ENCODE results near the gene TFF2.

The TFF2 gene

DNA sequence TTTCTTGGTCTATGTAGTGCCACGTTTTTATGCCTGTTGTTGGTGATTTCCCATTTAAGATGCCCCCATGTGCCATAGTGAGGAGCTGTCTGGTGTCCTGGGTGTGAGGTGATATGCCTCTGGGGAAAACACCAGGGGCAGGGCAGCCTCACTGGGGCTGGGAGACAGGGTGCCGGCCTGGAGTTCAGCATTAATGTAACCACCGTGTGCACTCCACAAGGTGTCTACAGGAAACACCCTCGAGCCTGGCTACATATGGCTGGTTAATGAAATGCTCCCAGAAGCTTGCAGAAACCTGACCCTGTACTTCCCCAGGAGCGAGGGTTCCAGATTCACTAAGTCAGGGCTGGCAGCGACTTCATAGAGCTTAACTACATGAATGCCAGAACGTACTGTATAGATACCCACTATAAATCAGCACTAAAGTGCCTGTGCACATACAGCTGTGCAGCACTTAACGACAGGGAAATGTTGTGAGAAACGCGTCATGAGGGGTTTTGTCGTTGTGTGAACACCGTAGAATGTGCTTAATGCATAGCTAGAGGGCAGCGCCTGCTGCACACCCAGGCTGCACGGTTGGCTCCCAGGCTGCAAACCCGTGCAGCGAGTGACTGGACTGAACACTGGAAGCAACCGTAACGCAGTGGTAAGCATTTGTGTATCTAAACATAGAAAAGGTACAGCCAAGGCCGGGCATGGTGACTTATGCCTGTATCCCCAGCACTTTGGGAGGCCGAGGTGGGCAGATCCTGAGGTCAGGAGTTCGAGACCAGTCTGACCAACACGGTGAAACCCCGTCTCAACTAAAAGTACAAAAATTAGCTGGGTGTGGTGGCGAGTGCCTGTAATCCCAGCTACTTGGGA is 10.4 kb downstream of the TFF2 start:
- ChIA-PET CTCF (interaction anchor here (1.4 to 5.4 kb wide), 4 partner anchors 16 to 86 kb away, joined by 4 to 30 read pairs (median 7); no protein-coding TSS in a partner anchor), POLR2A (no interaction called here)

GRCh38 chr21:42338729-42339715 is 11.8 kb downstream of the TFF2 start:
- POLR2A ChIA-PET: no interaction called here
- CTCF ChIA-PET: interaction anchor here (0.7 to 5.4 kb wide), 18 partner anchors 18 to 222 kb away, joined by 3 to 30 read pairs (median 4); no protein-coding TSS in a partner anchor
- no peak for DNase-seq (ENCODE audit: extremely low spot score)
- TF ChIP-seq, protein P1, sequence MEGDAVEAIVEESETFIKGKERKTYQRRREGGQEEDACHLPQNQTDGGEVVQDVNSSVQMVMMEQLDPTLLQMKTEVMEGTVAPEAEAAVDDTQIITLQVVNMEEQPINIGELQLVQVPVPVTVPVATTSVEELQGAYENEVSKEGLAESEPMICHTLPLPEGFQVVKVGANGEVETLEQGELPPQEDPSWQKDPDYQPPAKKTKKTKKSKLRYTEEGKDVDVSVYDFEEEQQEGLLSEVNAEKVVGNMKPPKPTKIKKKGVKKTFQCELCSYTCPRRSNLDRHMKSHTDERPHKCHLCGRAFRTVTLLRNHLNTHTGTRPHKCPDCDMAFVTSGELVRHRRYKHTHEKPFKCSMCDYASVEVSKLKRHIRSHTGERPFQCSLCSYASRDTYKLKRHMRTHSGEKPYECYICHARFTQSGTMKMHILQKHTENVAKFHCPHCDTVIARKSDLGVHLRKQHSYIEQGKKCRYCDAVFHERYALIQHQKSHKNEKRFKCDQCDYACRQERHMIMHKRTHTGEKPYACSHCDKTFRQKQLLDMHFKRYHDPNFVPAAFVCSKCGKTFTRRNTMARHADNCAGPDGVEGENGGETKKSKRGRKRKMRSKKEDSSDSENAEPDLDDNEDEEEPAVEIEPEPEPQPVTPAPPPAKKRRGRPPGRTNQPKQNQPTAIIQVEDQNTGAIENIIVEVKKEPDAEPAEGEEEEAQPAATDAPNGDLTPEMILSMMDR (IDR thresholded peaks at IDR 0.05; ENCODE audit: control extremely low read depth, extremely low read depth, low read depth, missing control alignments): no peak

More for the DNA sequence above, 10.4 kb downstream of the TFF2 start:
- no peak for DNase-seq (ENCODE audit: extremely low spot score)
- TF ChIP-seq, protein P1 (IDR thresholded peaks at IDR 0.05; ENCODE audit: control extremely low read depth, extremely low read depth, low read depth, missing control alignments): no peak

- peak; percentile 67 for DNase-seq (ENCODE audit: extremely low spot score)
- TF ChIP-seq, protein P1 (IDR thresholded peaks at IDR 0.05; ENCODE audit: control extremely low read depth, extremely low read depth, low read depth, missing control alignments): peak; percentile 59
- CTCF ChIA-PET: interaction anchor here (0.7 to 5.4 kb wide), 25 partner anchors 8 to 221 kb away, joined by 3 to 30 read pairs (median 4); no protein-coding TSS in a partner anchor
- POLR2A ChIA-PET: no interaction called here
Measured at GRCh38 chr21:42337830-42338728, 12.7 kb downstream of the TFF2 start.

DNA sequence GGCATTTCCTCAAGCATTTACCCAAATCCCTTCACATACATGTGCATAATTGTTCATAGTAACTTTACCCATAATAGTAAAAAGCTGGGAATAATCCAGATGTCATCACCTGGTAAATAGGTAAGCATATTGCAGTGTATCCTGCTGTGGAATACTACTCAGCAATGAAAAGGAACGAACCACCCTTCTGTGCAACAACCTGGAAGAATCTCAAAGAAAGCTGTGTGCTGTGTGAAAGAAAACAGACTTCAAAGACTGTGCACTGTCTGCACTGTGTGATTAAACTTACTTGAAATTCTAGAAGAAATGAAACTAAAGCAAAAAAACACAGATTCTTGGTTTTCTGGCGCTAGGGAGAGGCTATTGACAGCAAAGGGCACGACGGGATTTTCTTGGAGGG is 13.5 kb downstream of the TFF2 start:
- DNase-seq (ENCODE audit: extremely low spot score): no peak
- ChIA-PET POLR2A (no interaction called here), CTCF (interaction anchor here (0.7 to 5.4 kb wide), 16 partner anchors 9 to 191 kb away, joined by 3 to 30 read pairs (median 4); no protein-coding TSS in a partner anchor)
- TF ChIP-seq, protein P1 (IDR thresholded peaks at IDR 0.05; ENCODE audit: control extremely low read depth, extremely low read depth, low read depth, missing control alignments): no peak

GRCh38 chr21:42336054-42336453 is 14.7 kb downstream of the TFF2 start:
- TF ChIP-seq, protein P1 (IDR thresholded peaks at IDR 0.05; ENCODE audit: control extremely low read depth, extremely low read depth, low read depth, missing control alignments): no peak

More at GRCh38 chr21:42336054-42336453, 14.7 kb downstream of the TFF2 start:
- CTCF ChIA-PET: interaction anchor here (1.7 to 5.4 kb wide), 3 partner anchors 26 to 190 kb away, joined by 4 to 30 read pairs (median 6); no protein-coding TSS in a partner anchor
- DNase-seq (ENCODE audit: extremely low spot score): no peak
- POLR2A ChIA-PET: no interaction called here

Data from GM10248 (cell line).